Activated T-cell treated with anti-CD3 and anti-CD28 coated beads for 48 hours (primary cell): ENCODE measurements around the gene MED13L.
"Not testable (repeated sequence)": the region's sequence is repeated elsewhere in the genome, so short reads cannot be mapped to it uniquely, and the experiment has no call there.

Source experiments
- DNase-seq: peaks from one replicate; pipeline ENCODE4 v3.0.0-alpha.2; 2020; ENCODE audit warnings: low read depth

MED13L gene

DNA sequence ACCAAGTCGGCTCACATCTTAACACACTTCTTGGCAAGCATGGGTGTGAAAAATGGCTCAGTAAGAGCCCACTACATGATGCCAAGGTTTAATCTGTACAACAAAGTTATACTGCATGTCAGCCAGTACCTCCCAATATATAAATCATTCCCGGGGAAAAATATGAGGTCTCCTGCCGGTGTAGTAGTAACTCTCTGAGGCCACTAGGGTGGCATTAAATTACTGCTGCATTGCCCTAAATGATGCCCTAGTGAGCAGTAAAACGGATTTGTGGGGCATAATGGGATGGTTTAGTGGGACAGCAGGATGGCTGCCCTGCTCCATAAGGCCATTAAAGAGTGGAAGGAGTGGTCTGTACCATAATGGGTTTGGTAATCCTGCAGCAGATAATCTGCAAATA is 267.7 kb downstream of the MED13L start:
- DNase-seq, result no peak

DNA sequence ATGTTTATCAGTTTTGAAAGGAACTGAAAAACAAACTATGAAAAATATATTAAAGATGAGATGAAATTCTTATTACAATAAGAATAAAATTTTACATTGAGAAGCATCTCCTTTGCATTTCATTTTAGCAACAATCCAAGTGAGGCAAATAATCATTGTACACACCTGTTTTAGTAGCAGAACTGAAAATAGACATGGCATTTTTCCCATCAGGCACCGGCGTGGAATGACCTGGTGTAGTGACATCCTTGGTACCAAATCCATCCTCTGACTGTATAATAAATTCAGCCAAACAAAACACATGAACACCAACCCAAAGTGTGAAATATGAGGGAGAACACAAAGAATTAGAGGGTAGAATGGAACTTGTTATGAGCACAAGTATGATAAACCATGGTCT is 271.4 kb downstream of the MED13L start:
- no peak for DNase-seq

DNA sequence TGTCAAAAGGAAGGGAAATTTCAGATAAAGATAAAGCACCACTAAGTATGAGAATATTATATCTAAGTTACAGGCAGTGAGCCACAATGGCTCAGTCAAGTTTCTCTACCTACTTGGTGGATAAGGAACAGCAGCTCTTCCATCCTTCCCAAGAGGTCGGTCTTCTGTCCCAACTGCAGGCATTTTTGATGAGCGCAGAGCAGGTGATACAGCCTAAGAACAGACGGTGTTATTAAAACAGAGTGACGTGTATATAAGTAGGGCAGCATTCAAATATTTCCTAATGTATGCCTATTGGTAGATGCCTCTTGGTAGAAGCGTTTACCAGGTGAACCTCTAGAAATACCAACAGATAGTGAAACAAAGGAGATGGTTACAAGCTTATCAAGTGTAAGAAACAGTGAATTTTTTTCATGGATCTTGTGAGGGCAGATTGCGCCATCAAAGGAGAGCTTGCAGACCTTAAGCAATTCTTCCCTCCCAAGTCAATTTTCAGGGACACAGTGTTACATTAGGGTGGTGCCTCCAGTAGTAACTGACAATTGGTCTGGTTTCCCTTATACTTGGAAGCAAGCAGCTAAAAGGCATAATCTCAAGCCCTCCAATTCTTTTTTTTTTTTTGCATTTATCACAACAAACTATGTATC is 274.5 kb downstream of the MED13L start:
- DNase-seq, result no peak

DNA sequence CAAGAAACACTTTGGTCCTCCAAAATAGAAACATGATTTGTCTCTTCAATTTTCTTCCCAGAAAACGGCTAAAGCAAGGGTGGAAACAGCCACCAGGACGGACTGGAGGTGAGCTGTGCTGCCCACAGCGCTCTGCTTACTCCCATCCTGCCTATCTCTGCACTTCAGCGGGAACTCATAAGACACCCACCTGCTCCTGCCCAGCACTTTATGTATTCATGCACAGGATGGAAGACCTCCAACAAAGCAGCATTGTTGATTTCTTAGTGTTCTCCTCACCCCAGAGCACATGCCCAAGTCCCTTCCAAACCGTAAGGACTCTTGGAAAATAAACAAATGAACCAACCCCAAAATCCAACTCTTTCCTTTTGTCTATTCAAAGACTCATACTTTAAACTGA is 277.2 kb downstream of the MED13L start:
- DNase-seq, result no peak

DNA sequence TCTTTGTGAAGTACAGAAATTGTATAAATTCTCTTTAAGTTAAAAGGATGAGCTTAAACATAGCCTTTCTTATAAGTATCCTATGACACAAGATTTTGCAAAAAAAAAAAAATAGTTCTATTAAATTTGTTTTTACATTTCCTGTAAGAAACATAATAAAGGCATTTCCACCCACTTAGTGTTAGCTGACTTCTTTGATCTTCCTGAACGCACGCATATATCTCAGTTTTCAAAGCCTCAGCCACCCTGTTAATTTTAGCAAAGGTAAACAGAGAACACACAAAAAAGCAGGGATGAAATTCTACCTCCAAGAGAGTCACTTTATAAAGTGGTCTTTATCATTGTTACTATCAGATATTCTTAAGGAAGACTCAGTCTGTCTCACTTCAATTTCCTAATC is 277.9 kb downstream of the MED13L start:
- DNase-seq, result no peak

DNA sequence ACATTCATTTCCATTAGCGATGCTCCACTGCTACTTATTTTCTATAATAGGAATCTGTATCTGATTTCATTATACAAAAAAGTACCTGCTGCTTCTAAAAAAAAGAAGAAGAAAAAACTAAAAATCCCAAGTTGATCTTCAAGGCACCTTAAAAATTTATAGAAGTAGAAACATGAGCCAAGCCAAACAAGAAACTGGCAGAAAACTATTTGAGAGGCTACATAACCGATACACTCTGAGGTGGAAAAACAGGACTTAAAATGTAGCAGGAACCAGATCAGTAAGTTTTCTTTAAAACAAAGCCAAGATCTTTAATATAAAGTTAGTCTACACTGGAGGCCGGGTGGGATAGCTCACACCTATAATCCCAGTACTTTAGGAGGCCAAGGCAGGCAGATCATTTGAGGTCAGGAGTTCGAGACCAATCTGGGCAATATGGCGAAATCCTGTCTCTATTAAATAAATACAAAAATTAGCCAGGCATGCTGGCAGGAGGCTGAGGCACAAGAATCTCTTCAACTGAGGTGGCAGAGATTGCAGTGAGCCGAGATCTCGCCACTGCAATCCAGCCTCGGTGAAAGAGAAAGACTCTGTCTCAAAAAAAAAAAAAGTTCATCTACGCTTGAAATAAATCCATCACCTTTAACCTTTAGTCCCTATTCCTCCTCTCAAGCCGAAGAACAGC is 278.6 kb downstream of the MED13L start:
- no peak for DNase-seq

DNA sequence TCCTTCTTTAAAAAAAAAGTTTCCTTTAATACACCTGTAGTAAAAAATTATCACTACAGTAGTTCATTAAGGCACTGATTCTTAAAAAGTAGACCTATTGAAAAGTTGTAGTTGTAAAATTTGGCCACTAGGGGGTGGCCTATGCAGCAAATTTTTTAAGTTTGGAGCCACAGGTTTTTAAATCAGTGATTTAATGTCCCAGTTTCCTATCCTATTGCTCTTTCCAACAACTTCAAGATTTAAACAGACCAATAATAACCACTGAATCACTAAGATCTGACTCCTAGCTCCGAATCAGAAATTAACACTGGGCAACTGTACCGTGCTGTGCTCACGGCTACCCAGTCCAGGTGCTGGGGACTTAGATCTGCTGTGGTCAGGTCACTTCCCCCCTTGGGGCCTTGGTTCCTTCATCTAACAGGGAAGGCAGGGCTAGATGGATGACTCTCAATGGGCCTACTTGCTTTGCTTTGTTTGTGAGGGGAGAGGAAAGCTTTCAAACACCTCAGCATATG is 279.3 kb downstream of the MED13L start:
- no peak for DNase-seq

DNA sequence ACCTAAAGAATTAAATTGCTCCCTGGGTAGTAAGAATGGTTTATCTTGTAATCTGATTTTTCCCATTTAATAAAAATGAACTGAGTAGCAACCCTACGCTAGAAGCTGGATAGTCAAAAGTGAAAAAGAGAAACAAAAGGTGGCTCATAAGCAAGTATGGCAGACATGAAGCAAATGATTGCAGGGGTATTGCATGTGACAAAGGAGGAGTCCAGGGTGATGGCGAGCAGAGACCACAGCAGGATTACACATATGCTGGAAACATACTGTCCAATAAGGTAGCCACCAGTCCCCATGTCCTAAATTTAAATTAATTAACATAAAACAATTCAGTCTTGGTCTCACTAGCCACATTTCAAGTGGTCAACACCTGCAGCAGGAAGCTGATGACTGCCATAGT is 283.8 kb downstream of the MED13L start:
- DNase-seq, result no peak

DNA sequence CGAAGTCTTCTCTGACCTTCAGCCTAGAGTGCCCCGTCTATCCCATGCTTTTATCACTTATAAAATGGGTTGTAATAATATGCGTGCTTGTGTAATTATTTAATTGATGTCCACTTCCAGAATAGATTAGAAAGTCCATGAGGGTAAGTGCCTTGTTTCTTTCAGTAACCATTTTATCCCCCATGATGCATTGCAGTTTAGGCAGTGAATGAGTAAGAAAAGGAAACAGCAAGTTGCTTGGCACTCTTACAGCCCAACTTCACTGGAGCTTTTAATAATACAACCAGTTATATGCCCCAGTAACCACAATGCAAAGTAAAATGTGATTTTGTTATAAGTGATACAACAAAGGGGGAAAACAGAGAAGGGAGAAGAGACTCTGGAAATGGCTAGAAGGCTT is 287.3 kb downstream of the MED13L start:
- DNase-seq, result no peak

DNA sequence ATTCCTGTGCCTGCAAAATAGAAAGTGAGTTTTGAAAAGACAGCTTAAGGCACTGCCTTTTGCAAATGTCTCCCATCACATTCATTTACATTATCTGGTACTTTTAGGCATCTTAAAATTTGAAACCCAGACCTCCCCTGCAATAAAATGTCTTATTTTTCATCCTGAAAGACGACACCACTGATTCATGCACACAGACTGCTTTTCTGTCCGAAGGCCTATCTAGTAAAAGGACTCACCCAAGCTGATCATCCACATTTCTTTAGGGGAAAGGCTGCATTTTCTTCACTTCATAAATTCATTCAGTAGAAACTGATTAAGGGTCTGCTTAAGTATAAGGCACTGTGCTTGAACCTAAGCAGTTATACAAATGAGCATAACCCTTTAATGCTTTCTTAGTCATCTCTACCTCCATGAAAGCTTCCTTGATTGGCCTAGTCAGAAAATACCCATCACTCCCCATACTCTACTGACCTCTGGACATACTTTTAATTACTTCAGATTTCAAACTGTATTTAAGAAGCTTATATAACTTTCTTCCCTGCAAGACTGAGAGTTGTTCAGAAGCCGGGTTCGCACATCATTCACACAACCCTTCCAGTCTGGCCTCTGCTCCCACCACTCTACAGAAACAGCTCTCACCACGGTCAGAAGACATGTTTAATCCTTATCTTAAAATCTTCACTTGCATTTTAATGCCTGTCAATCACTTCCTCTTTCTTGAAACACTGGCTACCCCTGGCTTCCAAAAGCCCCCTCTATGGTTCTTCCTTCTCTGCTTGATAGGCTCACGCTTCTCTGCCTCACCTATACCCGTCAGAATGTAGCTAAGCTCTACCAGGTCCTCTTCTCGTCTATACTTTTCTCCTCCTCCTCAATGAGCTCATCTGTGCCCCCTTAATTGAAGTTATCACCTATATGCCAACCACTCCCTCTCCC is 288.6 kb downstream of the MED13L start:
- no peak for DNase-seq

DNA sequence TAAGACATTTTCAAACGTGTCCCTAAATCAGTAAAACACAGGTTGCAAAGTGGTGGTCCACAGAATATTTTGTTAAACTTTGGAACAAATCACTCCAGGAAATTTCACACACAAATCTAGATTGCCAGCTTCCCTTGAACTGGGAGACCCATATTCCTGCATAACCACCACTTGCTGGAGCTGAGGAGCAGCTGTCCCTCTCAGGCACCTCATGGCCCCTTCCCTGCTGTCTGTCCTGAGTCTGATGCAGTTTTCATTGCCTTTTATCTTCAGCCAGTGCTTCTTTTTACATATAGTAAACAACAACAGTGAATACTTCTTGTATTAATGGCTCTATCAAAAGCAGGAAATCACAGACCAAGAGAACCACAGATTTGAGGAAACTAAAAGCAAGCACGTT is 289.3 kb downstream of the MED13L start:
- no peak for DNase-seq

DNA sequence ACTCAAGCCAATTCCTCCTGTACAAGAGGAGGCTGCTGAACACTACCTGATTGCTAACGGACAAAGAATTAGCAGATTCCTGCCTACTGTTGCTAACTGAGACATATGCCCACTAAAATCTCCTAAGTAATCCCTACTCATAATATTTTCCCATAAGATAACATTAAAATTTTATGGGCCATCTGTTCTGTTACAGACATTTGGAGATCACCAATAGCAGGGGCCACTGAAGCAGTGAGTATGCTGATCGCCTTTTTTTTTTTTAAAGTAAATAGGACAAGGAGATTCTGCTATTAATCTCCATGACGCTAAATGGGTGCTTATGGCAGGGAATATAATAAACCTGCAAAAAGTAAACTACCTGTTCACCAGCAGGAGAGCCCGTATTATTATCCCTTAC is 292.9 kb downstream of the MED13L start:
- DNase-seq, result no peak

DNA sequence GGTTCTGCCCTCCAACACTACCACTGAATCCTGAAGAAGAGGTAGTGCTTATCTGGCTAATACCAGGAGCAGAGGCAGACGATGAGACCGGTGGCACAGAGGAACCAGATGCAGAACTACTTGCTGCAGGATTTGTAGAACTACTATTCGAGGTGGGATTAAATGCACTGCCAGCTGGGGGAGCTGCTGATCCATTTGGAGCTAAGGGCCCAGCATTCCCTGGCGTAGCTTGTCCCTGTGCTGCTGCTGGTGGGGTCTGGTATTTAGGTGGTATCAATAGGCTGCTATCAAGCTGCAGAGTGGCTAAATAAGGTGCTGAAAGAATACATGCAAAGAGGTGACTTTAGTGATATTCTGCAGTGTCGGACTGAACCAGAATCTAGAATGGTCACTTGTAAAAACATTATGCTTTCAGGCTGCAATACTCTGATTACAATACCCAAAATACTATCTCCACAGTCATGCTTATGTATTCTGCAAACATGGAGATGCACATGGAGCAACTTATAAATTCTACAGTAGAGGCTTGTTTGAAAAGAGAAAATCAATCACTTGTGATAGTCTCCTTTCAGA is 294.2 kb downstream of the MED13L start:
- DNase-seq, result no peak

DNA sequence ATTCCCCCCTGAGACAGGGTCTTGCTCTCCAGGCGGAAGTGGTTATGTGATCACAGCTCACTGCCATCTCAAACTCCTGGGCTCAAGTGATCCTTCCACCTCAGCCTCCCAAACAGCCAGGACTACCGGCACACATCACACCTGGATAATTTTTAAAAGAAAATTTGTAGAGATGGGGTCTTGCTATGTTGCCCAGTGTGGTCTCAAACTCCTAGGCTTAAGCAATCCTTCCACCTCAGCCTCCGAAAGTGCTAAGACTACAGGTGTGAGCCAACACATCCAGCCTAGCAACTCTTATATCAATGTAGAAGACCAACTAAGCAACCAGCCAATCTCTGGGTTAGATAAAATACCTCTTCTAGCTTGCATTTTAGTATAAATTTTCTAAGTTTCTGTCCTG is 297.2 kb downstream of the MED13L start:
- DNase-seq, result no peak

DNA sequence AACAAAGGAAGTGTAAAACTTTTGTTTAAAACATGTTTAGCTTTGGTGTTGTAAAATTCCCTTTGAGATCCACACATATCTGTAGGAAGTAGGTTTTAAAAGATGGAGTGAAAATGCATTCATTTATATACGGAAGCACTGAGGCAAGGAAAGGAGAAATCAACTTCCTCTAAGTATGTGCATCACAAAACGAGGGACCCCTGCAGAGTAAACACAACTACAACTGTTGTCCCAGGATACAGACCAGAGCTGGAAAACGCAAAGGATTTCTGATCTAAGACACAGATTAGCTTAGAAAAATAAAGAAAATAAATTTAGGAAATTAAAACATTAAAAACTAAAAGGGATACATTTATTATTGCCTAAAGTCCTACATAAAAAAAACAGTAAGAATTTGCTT is 297.6 kb downstream of the MED13L start:
- no peak for DNase-seq

DNA sequence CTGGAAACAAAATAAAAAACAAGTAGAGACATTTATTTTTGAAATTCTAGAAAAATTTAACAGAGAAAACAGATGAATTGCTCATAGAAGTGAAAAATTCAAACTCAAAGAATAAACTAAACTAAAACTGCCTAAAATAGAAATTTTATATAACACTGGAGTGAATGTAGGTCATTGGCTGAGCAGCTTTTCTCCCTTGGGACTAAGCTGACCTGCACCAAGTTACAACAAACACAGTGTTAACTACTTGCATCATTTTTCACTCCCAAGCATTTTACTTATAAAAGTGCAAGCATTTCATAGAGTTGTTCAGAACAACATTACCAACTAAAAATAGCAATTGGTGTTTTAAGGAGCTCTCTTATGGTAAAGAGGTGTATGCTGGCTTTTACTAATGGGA is 298.1 kb downstream of the MED13L start:
- no peak for DNase-seq

DNA sequence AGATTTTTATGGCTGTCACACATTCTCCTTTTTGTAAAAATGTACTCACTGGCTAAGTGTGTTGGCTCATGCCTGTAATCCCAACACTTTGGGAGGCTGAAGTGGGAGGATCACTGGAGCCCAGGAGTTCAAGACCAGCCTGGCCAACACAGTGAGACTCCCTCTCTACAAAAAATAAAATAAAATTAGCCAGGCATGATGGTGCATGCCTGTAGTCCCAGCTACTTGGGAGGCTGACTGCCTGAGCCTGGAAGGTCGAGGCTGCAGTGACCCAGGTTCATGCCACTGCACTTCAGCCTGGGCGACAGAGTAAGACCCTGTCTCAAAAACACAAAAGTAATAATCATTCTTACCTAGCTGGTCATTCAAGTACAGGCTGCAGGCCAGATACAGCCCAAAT is 300.7 kb downstream of the MED13L start:
- DNase-seq, result not testable (repeated sequence)

DNA sequence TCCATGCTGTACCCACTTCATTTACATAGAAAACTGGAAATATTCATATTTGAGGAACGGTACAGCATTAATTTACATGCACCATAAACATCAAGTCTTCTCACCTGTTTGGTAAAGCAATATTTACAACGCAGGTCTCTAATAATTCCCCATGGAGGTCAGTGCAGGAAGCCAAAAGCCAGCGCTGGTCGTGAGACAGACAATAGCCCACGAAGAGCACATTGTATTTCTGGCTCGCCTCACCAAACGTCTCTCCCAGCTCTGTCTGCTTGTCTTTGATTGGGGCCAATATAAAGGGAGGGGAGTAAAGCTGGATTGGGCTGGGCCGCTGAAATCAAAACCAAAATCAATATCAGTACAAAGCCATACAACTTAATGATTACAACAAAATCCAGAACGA is 302.1 kb downstream of the MED13L start:
- DNase-seq, result no peak

DNA sequence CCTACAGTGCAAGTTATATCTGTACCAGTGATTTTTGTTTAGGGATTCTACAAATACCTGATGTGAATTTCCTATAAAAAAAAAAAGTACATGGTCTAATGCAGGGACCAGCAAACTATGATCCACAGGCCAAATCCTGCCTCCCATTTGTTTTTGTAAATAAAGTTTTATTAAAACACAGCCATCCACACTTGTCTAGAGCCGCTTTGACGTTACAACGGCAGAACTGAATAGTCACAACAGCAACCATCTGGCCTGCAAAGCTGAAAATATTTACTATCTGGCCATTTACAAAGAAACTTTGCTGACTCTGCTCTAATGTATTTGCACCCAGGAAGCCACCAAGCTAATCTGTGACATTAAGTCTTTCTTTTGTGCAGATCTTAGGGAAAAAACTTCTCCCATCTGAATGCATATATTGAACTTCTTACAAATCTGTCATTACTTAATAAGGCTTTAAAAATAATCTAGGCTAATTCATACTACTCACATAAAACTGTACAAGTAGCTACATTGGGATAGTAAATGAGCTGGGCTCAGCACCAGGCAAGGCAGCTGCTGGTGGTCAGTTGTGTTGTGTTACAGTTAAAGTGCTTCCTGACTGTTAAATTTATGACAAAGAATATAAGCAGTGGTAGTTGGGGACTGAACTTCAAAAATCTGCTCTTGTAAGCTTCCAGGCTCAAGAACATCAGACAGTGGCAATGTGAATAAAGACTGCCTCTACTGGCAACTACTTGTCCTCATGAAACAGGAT is 303.3 kb downstream of the MED13L start:
- DNase-seq, result no peak

DNA sequence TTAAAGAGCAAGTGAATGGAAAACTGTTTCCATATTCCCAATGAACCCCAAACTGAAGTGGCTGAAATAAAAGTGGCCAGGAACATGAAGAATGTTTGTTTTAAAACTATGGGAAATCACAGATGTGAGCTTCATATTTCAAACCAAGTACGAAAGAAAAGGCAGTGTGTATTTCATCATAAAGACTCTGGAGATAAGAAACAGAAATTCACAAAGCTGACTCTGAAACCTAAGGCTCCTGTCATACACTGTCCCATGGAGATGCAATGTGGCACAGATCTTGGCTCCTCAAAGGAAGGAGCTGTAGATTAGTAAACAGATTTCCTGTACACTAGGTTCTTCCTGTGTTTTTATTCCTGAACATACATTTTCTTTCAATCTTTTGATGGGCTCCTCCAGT is 304.4 kb downstream of the MED13L start:
- no peak for DNase-seq

DNA sequence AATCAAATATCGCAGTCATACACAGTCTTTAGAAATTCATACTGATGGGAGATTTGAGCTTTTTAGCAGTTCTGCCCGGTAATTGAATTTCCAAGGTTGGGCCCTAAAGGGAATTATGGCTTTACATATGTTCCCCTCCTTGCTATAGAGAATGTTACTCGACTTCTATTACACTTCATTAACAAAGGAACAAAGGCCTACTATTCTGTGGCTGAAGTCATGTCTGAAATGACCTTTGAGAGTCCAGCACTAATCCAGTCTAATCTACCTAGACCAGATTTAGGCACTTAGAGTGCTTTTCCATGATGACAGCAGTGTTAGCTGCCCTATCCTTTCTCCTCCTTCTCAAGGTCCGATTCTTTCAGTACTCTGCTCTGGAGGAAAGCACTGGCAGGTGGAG is 305.3 kb downstream of the MED13L start:
- DNase-seq, result no peak

DNA sequence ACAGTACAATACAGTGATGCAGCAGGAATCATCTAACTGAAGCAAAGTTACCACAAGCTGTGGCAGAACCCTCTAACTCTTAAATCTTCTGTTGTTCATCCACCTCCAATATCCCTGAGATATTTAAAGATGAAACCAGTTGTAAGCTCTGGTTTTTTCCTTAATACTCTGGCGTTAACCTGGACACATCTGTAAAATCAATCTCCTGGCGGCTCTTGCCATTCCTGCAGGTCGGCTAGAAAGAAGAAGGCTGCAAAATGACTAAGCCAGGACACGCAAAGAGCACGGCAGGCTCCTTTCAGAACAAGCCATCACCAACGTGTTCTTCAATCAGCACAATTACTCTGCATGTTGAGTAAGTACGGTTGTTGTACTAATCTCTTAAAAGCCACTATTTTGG is 309.3 kb downstream of the MED13L start:
- no peak for DNase-seq
